HG03045 (cell line): ENCODE measurements around the gene REXO1.

Experiments
- ATAC-seq: cut with Tn5 transposase; IDR thresholded peaks from one replicate; pipeline ENCODE4 v1.9.1; 2021; ENCODE audit warnings: mild to moderate bottlenecking, moderate library complexity; ENCODE audit not compliant: unreplicated experiment

REXO1 gene

GRCh38 chr19:1860821-1861598, 12.7 kb upstream of the REXO1 start:
- no peak for ATAC-seq

GRCh38 chr19:1860042-1860775, 11.9 kb upstream of the REXO1 start:
- ATAC-seq: no peak

GRCh38 chr19:1859331-1859781, 11.1 kb upstream of the REXO1 start:
- ATAC-seq: no peak

GRCh38 chr19:1858412-1859081, 10.3 kb upstream of the REXO1 start:
- no peak for ATAC-seq

- no peak for ATAC-seq
Observed at GRCh38 chr19:1857648-1858326, 9.5 kb upstream of the REXO1 start.

- peak; percentile 31 for ATAC-seq
Observed at GRCh38 chr19:1856698-1857603, 8.7 kb upstream of the REXO1 start.

GRCh38 chr19:1856345-1856697, 8.0 kb upstream of the REXO1 start:
- ATAC-seq: no peak

- ATAC-seq: peak; percentile 5
Observed at GRCh38 chr19:1855828-1856255, 7.6 kb upstream of the REXO1 start.

- ATAC-seq: peak; percentile 40
Observed at GRCh38 chr19:1855040-1855827, 7.0 kb upstream of the REXO1 start.

- no peak for ATAC-seq
Observed at GRCh38 chr19:1854542-1855039, 6.3 kb upstream of the REXO1 start.

GRCh38 chr19:1854039-1854541, 5.8 kb upstream of the REXO1 start:
- no peak for ATAC-seq

GRCh38 chr19:1853295-1854038, 5.2 kb upstream of the REXO1 start:
- ATAC-seq: no peak

- no peak for ATAC-seq
Observed at GRCh38 chr19:1852581-1853128, 4.4 kb upstream of the REXO1 start.

- no peak for ATAC-seq
Observed at GRCh38 chr19:1851654-1852580, 3.6 kb upstream of the REXO1 start.

- ATAC-seq: no peak
Observed at GRCh38 chr19:1850809-1851653, 2.7 kb upstream of the REXO1 start.

- no peak for ATAC-seq
Observed at GRCh38 chr19:1849886-1850398, 1.7 kb upstream of the REXO1 start.
